Activated naive CD4-positive, alpha-beta T cell treated with anti-CD3 and anti-CD28 coated beads, Interleukin-2, amount 50 U/mL, for 24 hours (primary cell): ENCODE data around the gene ZNF576.
"Not testable (repeated sequence)": the region's sequence is repeated elsewhere in the genome, so short reads cannot be mapped to it uniquely, and the experiment has no call there.

Experiments
- H3K27ac Mint-ChIP-seq: one replicate; pipeline ENCODE4 v1.8.0; 2021; ENCODE audit warnings: mild to moderate bottlenecking, mixed read lengths
- H3K27me3 Mint-ChIP-seq: one replicate; pipeline ENCODE4 v1.8.0; 2021; ENCODE audit warnings: mixed read lengths
- H3K36me3 Mint-ChIP-seq: one replicate; pipeline ENCODE4 v1.8.0; 2021; ENCODE audit warnings: mixed read lengths
- H3K4me1 Mint-ChIP-seq: one replicate; pipeline ENCODE4 v1.8.0; 2021; ENCODE audit warnings: mixed read lengths
- H3K4me3 Mint-ChIP-seq: one replicate; pipeline ENCODE4 v1.8.0; 2021; ENCODE audit warnings: mild to moderate bottlenecking, mixed read lengths
- H3K9me3 Mint-ChIP-seq: one replicate; pipeline ENCODE4 v1.8.0; 2021; ENCODE audit warnings: mixed read lengths

ZNF576 gene

DNA sequence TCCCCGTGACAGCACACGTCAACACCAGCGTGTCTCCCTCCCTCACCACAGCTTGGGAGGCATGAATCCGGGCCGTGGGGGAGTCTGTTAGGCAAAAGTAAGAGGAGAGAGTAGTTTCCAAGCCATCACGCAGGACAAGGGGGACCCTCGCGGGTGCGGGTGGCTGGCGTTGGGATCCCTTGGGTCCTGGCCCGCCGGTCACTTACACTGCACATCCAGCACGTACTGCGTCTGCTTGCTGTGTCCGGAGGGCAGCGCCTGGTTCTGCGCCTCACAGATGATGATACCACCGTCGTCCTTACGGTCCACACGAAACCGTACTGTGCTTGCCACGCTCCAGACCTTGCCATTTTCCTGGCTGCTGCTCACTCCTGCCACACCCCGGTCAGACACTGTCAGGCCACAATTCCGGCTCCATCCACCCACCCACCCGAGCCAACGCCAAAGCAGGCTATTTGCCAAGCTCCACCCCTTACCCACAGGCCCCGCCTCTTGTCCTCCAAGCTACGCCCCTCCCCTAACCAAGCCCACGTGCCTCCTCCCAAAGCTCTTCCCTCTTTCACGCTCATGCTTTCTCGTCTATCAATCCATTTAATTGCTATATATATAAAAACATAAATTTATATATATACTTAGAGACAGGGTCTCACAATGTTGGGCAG lies 29.7 kb downstream of the ZNF576 start:
- no peak overlapping the region for H3K4me3 Mint-ChIP-seq
- no peak overlapping the region for H3K27ac Mint-ChIP-seq

GRCh38 chr19:43626838-43627237 lies 30.4 kb downstream of the ZNF576 start:
- H3K27ac Mint-ChIP-seq: no peak overlapping the region
- H3K4me3 Mint-ChIP-seq: no peak overlapping the region
- H3K27me3 Mint-ChIP-seq: no peaks in the 10 kb centered on the region

More for the DNA sequence above, 29.7 kb downstream of the ZNF576 start:
- Mint-ChIP-seq H3K36me3 (no peaks in the 10 kb centered on the region), H3K9me3 (no peaks in the 10 kb centered on the region), H3K27me3 (no peaks in the 10 kb centered on the region), H3K4me1 (peaks cover 12% of the 10 kb centered on the region)

GRCh38 chr19:43628646-43629326 lies 32.4 kb downstream of the ZNF576 start:
- Mint-ChIP-seq H3K4me1 (peaks cover 8% of the 10 kb centered on the region), H3K9me3 (no peaks in the 10 kb centered on the region), H3K4me3 (no peak overlapping the region), H3K27me3 (no peaks in the 10 kb centered on the region), H3K27ac (no peak overlapping the region), H3K36me3 (no peaks in the 10 kb centered on the region)

More at GRCh38 chr19:43626838-43627237, 30.4 kb downstream of the ZNF576 start:
- peaks cover 8% of the 10 kb centered on the region for H3K4me1 Mint-ChIP-seq
- H3K36me3 Mint-ChIP-seq: no peaks in the 10 kb centered on the region
- no peaks in the 10 kb centered on the region for H3K9me3 Mint-ChIP-seq

DNA sequence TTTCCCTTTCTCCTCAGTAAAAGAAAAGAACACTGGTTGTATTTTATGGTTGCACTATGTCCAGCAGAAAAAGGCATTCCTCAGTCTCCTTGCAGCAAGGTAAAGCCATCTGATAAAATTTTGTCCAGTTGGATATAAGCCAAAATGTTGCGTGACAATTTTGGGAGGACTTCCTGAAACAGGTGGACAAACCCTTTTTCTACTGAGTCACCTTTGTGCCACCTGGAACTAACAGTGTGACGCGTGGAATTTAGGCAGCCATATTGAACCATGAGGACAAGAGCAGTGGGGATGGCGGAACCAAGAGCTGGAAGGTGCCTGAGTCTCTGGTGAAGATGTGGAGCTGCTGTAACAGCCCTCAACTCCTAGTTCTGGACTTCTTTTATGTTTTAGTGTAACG lies 35.1 kb downstream of the ZNF576 start:
- Mint-ChIP-seq H3K36me3 (no peaks in the 10 kb centered on the region), H3K9me3 (no peaks in the 10 kb centered on the region), H3K4me3 (no peak overlapping the region), H3K27ac (no peak overlapping the region), H3K4me1 (no peaks in the 10 kb centered on the region), H3K27me3 (no peaks in the 10 kb centered on the region)

DNA sequence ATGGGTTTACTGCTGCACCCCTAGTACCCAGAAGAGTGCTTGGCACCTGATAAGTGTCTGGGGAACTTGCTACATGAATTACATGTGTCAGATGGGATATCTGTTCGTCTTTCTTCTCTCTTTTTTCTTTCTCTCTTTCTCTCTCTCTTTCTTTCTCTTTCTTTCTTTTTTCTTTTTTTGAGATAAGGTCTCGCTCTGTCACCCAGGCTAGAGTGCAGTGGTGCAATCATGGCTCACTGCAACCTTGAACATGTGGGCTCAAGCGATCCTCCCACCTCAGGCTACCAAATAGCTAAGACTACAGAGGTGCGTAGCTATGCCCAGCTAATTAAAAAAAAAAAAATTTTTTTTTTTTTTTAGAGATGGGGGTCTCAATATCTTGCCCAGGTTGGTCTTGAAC lies 37.1 kb downstream of the ZNF576 start:
- Mint-ChIP-seq H3K4me3 (no peak overlapping the region), H3K27me3 (no peaks in the 10 kb centered on the region), H3K9me3 (no peaks in the 10 kb centered on the region), H3K36me3 (no peaks in the 10 kb centered on the region), H3K4me1 (peaks cover under 1% of the 10 kb centered on the region), H3K27ac (no peak overlapping the region)

- Mint-ChIP-seq H3K27me3 (peaks cover 3% of the 10 kb centered on the region), H3K4me3 (no peak overlapping the region), H3K9me3 (no peaks in the 10 kb centered on the region), H3K36me3 (no peaks in the 10 kb centered on the region), H3K4me1 (peaks cover 6% of the 10 kb centered on the region), H3K27ac (no peak overlapping the region)
Measured at GRCh38 chr19:43634068-43634467, 37.7 kb downstream of the ZNF576 start.

DNA sequence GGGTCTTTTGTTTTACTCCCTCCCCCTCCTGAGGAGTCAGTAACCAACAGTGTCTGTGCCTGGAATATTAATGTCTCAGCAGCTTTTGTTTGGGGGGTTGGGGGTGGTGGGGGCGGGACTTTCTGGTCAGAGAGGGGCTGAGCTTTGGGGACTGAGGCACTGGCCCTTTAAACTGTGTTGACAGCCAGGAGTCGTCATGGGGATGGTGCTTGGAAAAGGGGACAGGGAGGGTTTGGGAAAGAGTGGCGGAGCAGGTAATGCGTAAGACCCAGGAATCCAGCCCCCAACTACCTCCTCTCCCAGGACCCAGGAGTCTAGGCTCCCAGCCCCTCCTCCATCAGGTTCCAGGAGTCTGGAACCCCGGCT lies 38.1 kb downstream of the ZNF576 start:
- Mint-ChIP-seq H3K4me3 (no peak overlapping the region), H3K9me3 (no peaks in the 10 kb centered on the region), H3K4me1 (peaks cover 8% of the 10 kb centered on the region), H3K36me3 (no peaks in the 10 kb centered on the region), H3K27ac (no peak overlapping the region), H3K27me3 (peaks cover 4% of the 10 kb centered on the region)

DNA sequence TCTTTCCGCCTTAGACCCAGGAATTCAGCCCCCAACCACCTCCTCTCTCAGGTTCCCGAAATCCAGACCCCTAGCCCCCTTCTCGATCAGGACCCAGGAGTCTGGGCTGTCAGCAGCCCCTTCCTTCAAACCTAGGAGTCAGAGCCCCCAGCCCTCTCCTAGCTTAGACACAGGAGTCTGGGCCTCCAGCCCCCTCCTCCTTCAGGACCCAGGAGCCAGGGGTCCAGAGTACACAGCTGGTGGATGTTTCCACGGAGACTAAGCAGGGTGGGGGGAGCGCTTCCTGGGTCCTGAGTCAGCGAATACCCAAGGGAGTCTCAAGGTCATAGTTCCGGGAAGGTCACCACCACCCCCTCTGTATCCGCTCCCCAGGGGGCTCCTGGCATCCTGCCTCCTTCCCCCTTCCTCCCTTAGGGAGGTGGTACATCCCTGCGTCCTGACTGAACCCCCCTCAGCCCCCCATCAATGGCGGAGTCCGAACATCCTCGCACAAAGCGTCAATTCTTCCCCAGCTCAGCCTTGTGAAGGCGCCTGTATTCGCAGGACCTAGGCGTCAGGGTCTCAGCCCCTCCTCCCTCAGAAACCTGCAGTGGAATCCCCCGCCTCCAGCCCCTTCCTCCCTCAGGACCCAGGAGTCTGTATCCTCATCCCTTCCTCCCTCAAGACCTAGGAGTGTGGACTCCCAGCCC lies 38.6 kb downstream of the ZNF576 start:
- Mint-ChIP-seq H3K9me3 (no peaks in the 10 kb centered on the region), H3K4me3 (no peak overlapping the region), H3K36me3 (no peaks in the 10 kb centered on the region), H3K27ac (no peak overlapping the region), H3K27me3 (peaks cover 4% of the 10 kb centered on the region), H3K4me1 (peaks cover 8% of the 10 kb centered on the region)

DNA sequence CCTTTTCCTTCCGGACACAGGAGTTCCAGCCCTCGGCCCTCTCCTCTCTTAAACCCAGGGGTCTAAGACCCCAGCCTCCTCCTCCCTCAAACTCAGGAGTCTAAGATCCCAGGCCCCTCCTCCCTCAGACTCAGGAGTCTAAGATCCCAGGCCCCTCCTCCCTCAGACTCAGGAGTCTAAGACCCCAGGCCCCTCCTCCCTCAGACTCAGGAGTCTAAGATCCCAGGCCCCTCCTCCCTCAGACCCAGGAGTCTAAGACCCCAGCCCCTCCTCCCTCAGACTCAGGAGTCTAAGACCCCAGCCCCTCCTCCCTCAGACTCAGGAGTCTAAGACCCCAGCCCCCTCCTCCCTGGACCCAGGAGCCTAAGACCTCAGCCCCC lies 39.2 kb downstream of the ZNF576 start:
- H3K4me3 Mint-ChIP-seq, H3K27me3 Mint-ChIP-seq, H3K9me3 Mint-ChIP-seq, H3K27ac Mint-ChIP-seq, H3K36me3 Mint-ChIP-seq: not testable (repeated sequence)
- peaks cover 10% of the 10 kb centered on the region for H3K4me1 Mint-ChIP-seq

DNA sequence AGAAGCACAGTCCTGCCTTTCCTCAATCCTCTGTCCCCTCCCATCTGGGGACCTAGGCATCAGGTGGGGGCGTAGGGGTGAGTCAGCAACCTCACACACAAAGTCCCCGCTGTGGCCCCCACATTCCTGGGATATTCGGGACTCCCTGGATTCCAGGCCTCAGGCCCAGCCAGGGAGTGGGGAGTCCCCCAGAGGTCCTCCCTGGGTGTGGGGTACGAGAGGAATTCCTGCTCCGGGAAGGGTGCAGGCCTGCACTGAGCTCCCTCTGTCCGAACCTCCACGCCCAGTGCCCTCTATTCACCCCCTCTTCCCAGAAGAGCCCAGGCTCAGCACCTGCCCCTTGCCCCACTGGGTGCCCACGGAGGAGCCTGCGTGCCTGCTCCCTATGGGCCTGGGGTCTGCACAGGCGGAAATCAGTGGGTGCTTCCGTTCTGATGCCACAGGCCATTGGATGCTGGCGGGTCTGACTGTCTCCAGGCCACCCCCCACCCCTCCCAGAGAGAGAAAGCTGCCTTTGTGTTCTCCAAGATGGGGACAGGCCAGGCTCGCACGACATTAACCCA lies 39.8 kb downstream of the ZNF576 start:
- no peak overlapping the region for H3K4me3 Mint-ChIP-seq
- H3K4me1 Mint-ChIP-seq: peaks cover 12% of the 10 kb centered on the region
- H3K27ac Mint-ChIP-seq: no peak overlapping the region
- no peaks in the 10 kb centered on the region for H3K36me3 Mint-ChIP-seq
- H3K9me3 Mint-ChIP-seq: no peaks in the 10 kb centered on the region
- H3K27me3 Mint-ChIP-seq: peaks cover 4% of the 10 kb centered on the region

DNA sequence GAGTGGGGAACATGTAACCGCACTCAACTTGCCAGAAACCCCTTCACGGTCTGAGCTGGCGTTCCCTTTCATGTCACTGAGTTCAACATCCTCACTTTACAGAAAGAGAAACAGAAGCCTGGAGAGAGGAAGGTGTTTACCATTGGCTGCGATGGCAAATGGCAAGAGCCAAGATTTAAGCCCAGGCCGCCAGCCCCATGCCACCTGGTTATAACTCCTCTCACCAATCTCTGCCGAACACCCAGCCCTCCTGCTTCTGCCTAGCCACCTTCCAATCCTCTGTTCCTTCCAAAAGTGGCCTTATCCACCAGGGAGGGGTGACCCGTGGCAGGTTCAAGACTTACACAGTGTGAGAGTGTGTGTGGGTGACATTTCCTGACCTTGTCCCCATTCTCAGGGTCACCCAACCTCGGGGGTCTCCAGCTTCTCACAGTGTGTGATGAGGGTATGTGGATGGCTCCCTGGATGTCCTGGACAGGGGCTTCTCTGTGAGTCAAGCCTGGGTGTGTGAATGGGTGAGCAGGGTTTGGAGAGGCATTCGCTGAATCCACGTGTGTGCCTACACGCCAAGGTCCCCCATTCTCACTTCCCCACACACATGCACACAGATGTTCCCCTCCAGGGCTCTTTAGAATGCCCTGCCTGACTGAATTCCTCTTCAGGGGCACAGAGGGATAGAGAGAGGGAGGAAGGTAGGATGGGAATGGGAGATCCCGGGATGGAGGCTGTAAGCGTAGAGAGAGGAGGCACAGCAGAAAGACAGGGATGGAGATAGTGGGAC lies 42.0 kb downstream of the ZNF576 start:
- H3K4me1 Mint-ChIP-seq: peaks cover 12% of the 10 kb centered on the region
- peak overlapping the region; percentile 85 for H3K4me3 Mint-ChIP-seq
- H3K27me3 Mint-ChIP-seq: peaks cover 4% of the 10 kb centered on the region
- H3K27ac Mint-ChIP-seq: no peak overlapping the region
- no peaks in the 10 kb centered on the region for H3K9me3 Mint-ChIP-seq
- H3K36me3 Mint-ChIP-seq: no peaks in the 10 kb centered on the region

- Mint-ChIP-seq H3K27ac (no peak overlapping the region), H3K9me3 (no peaks in the 10 kb centered on the region), H3K36me3 (no peaks in the 10 kb centered on the region), H3K4me1 (peaks cover 12% of the 10 kb centered on the region), H3K4me3 (peak overlapping the region; percentile 85), H3K27me3 (peaks cover 4% of the 10 kb centered on the region)
Measured at GRCh38 chr19:43638995-43639518, 42.7 kb downstream of the ZNF576 start.

DNA sequence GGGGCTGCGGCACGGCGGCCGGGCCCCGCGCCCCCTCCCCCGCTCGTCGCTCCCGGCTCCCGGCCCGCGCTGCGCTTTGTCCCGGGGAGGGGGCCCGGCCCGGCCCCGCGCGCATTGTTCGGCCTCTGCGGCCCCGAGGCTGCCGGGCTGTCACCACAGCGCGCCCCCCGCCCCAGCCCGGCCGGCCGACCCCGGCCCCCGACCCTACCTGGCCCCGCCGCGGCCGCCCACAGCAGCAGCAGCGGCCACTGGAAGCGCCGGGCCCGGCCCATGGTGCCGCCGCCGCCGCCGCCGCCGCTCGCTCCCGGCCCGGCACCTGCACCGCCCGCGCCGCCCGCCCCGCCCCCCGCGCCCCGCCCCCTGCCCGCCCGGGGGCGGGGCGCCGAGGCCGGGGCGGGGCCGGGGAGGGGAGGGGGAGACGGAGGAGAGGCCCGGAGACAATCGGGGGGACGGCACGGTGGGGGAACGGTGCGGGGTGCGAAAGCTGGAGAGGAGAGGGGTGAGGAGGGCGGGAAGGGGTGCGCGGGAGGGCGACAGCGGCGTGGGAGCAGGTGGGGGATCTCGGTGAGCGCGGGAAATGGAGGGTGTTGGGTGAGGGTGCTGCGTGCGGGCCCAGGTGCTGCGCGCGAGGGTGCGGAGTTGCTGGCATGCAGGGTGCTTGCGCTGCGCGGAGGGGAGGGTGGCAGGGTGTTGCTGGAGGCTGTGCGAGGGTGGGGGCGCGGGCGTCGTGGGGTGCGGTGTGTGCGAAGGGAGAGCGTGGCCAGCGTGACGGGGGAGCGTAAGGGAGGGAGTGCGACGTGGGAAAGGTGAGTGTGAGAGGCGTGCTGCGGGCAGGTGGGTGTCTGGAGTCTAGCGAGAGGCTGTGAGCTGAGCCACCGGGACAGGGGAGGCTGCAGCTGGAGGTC lies 43.4 kb downstream of the ZNF576 start, which contains the start of gene CADM4:
TSS of gene CADM4 (minus strand) at position 332 of the 905 bp plus-strand sequence. CDS start at position 272, 60 bp downstream.
- Mint-ChIP-seq H3K27ac (peak within 1 kb of the TSS; percentile 35), H3K4me1 (peaks cover 12% of the 10 kb centered on the region), H3K4me3 (peak within 1 kb of the TSS; percentile 85), H3K27me3 (peaks cover 4% of the 10 kb centered on the region), H3K9me3 (no peaks in the 10 kb centered on the region), H3K36me3 (peaks cover 2% of the 10 kb centered on the region)

- no peaks in the 10 kb centered on the region for H3K9me3 Mint-ChIP-seq
- peaks cover 2% of the 10 kb centered on the region for H3K36me3 Mint-ChIP-seq
- H3K4me1 Mint-ChIP-seq: peaks cover 12% of the 10 kb centered on the region
- H3K4me3 Mint-ChIP-seq: peak overlapping the region; percentile 75
- peak overlapping the region; percentile 35 for H3K27ac Mint-ChIP-seq
- H3K27me3 Mint-ChIP-seq: peaks cover 4% of the 10 kb centered on the region
Measured at GRCh38 chr19:43640424-43640757, 44.0 kb downstream of the ZNF576 start.
